Tracheal epithelial cell (primary cell): ENCODE data around the gene TMCO5A. TPM values are rescaled to one million over a fixed set of nuclear protein-coding genes. Genes with fewer than 3 reads are reported as not detected.

Source experiments
- total RNA-seq: library from RNA; depleted of rRNA; stranded (reverse); fragments of >200 nt; gene quantifications from 2 replicates; pipeline ENCODE4 v1.2.1, GENCODE V29; 2014

Gene TMCO5A
- not detected in 2 replicates for total RNA-seq

DNA sequence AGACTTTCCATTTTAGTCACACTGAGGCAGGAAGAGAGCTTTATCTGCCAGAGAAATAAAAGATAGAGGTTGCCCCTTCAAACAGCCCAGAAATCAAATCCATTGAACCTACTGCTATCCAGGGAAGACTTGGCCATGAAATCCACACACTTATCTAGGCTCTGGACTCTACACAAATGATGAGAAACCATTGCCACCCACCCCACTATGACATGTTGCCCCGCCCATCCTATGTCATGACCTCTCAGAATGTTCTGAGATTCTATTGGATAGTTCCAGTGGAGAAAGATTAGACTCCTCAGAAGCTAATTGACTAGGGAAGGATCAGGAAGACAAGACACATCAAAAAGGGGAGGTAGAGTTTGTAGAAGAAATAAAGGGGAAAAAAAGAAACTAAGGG, at the start of gene TMCO5A:
Gene TMCO5A, plus strand, starts transcription at position 301 of the 400 bp plus-strand sequence. CDS start 1,684 bp downstream, outside the sequence.

